Neuron (in vitro differentiated cells): Measurements from ENCODE around the gene PKD2L1.
"Not testable (repeated sequence)": the region's sequence is repeated elsewhere in the genome, so short reads cannot be mapped to it uniquely, and the experiment has no call there.

Experiments
- H2AFZ ChIP-seq: one replicate; pipeline ENCODE4 v1.6.1; 2013; ENCODE audit warnings: low read depth, mild to moderate bottlenecking, inconsistent platforms, low read length, moderate library complexity
- H3K27me3 ChIP-seq: one replicate; pipeline ENCODE4 v1.6.1; 2013; ENCODE audit warnings: low read length; ENCODE audit not compliant: insufficient read depth
- H3K36me3 ChIP-seq: one replicate; pipeline ENCODE4 v1.6.1; 2013; ENCODE audit warnings: low read length; ENCODE audit not compliant: insufficient read depth
- H3K4me1 ChIP-seq: one replicate; pipeline ENCODE4 v1.6.1; 2013; ENCODE audit warnings: low read length; ENCODE audit not compliant: insufficient read depth
- H3K4me3 ChIP-seq: 2 replicates; pipeline ENCODE4 v1.5.1; 2013; ENCODE audit warnings: mild to moderate bottlenecking, low read length, moderate library complexity
- H3K9me3 ChIP-seq: one replicate; pipeline ENCODE4 v1.6.1; 2013; ENCODE audit warnings: low read length

Gene PKD2L1

GRCh38 chr10:100304414-100304813 lies 25.6 kb downstream of the PKD2L1 start:
- peaks cover 16% of the 10 kb centered on the region for H3K4me1 ChIP-seq

GRCh38 chr10:100303724-100304319 lies 26.2 kb downstream of the PKD2L1 start:
- H3K36me3 ChIP-seq = no peaks in the 10 kb centered on the region
- H3K27me3 ChIP-seq = peaks cover 2% of the 10 kb centered on the region
- H2AFZ ChIP-seq = no peak overlapping the region
- H3K9me3 ChIP-seq = no peaks in the 10 kb centered on the region
- no peak overlapping the region for H3K4me3 ChIP-seq
- H3K4me1 ChIP-seq = peaks cover 18% of the 10 kb centered on the region

More at GRCh38 chr10:100304414-100304813, 25.6 kb downstream of the PKD2L1 start:
- no peaks in the 10 kb centered on the region for H3K36me3 ChIP-seq
- peaks cover 2% of the 10 kb centered on the region for H3K27me3 ChIP-seq
- H3K4me3 ChIP-seq = no peak overlapping the region
- no peak overlapping the region for H2AFZ ChIP-seq
- H3K9me3 ChIP-seq = no peaks in the 10 kb centered on the region

- H3K4me3 ChIP-seq, H3K36me3 ChIP-seq, H3K9me3 ChIP-seq, H3K27me3 ChIP-seq, H2AFZ ChIP-seq: not testable (repeated sequence)
- peaks cover 18% of the 10 kb centered on the region for H3K4me1 ChIP-seq
These were observed 28.9 kb downstream of the PKD2L1 start for GRCh38 chr10:100301123-100301522.

- Histone ChIP-seq H3K27me3 (peaks cover 11% of the 10 kb centered on the region), H3K9me3 (peaks cover 5% of the 10 kb centered on the region), H3K4me3 (no peak overlapping the region)
These were observed 32.8 kb downstream of the PKD2L1 start for GRCh38 chr10:100297242-100297641.

GRCh38 chr10:100293066-100293465 lies 37.0 kb downstream of the PKD2L1 start:
- Histone ChIP-seq H3K4me1 (no peaks in the 10 kb centered on the region), H3K9me3 (peaks cover 4% of the 10 kb centered on the region), H3K27me3 (peaks cover 23% of the 10 kb centered on the region)

More at GRCh38 chr10:100297242-100297641, 32.8 kb downstream of the PKD2L1 start:
- peaks cover 18% of the 10 kb centered on the region for H3K4me1 ChIP-seq
- no peak overlapping the region for H2AFZ ChIP-seq
- H3K36me3 ChIP-seq = no peaks in the 10 kb centered on the region

GRCh38 chr10:100292300-100292699 lies 37.7 kb downstream of the PKD2L1 start:
- H3K27me3 ChIP-seq = peaks cover 20% of the 10 kb centered on the region
- not testable (repeated sequence) for H3K9me3 ChIP-seq, H3K36me3 ChIP-seq, H2AFZ ChIP-seq, H3K4me3 ChIP-seq, H3K4me1 ChIP-seq

More at GRCh38 chr10:100293066-100293465, 37.0 kb downstream of the PKD2L1 start:
- no peak overlapping the region for H3K4me3 ChIP-seq
- no peaks in the 10 kb centered on the region for H3K36me3 ChIP-seq
- no peak overlapping the region for H2AFZ ChIP-seq

- Histone ChIP-seq H3K4me3 (no peak overlapping the region), H2AFZ (no peak overlapping the region), H3K9me3 (no peaks in the 10 kb centered on the region), H3K36me3 (no peaks in the 10 kb centered on the region), H3K27me3 (peaks cover 20% of the 10 kb centered on the region), H3K4me1 (peaks cover 3% of the 10 kb centered on the region)
These were observed 38.7 kb downstream of the PKD2L1 start for GRCh38 chr10:100291356-100291755.

GRCh38 chr10:100289641-100290040 lies 40.4 kb downstream of the PKD2L1 start:
- peaks cover 16% of the 10 kb centered on the region for H3K4me1 ChIP-seq
- H3K36me3 ChIP-seq = no peaks in the 10 kb centered on the region
- H3K27me3 ChIP-seq = peaks cover 20% of the 10 kb centered on the region
- H3K9me3 ChIP-seq = no peaks in the 10 kb centered on the region
- H3K4me3 ChIP-seq = no peak overlapping the region
- no peak overlapping the region for H2AFZ ChIP-seq

GRCh38 chr10:100288196-100288595 lies 41.8 kb downstream of the PKD2L1 start:
- H3K27me3 ChIP-seq = peaks cover 20% of the 10 kb centered on the region
- H2AFZ ChIP-seq = no peak overlapping the region
- peaks cover under 1% of the 10 kb centered on the region for H3K36me3 ChIP-seq
- H3K9me3 ChIP-seq = no peaks in the 10 kb centered on the region
- H3K4me3 ChIP-seq = no peak overlapping the region
- peaks cover 16% of the 10 kb centered on the region for H3K4me1 ChIP-seq

- no peak overlapping the region for H3K4me3 ChIP-seq
- H2AFZ ChIP-seq = no peak overlapping the region
- H3K27me3 ChIP-seq = peaks cover 16% of the 10 kb centered on the region
- H3K4me1 ChIP-seq = peaks cover 16% of the 10 kb centered on the region
- no peaks in the 10 kb centered on the region for H3K9me3 ChIP-seq
- peaks cover 5% of the 10 kb centered on the region for H3K36me3 ChIP-seq
These were observed 42.3 kb downstream of the PKD2L1 start for GRCh38 chr10:100287756-100288155.

GRCh38 chr10:100286051-100287033 lies 43.7 kb downstream of the PKD2L1 start, which contains the start of gene BLOC1S2:
Gene BLOC1S2 (minus strand): TSS chr10:100286680. CDS start chr10:100286659, 21 bp downstream.
- H3K27me3 ChIP-seq = peaks cover 9% of the 10 kb centered on the region
- H2AFZ ChIP-seq = peak within 1 kb of the TSS; percentile 33
- peak within 1 kb of the TSS; percentile 64 for H3K4me3 ChIP-seq

GRCh38 chr10:100285326-100285725 lies 44.7 kb downstream of the PKD2L1 start:
- Histone ChIP-seq H2AFZ (peak overlapping the region; percentile 33), H3K4me3 (peak overlapping the region; percentile 64)
- H3K27me3 ChIP-seq = not testable (repeated sequence)

More at GRCh38 chr10:100286051-100287033, 43.7 kb downstream of the PKD2L1 start, which contains the start of gene BLOC1S2:
- Histone ChIP-seq H3K4me1 (peaks cover 16% of the 10 kb centered on the region), H3K9me3 (no peaks in the 10 kb centered on the region), H3K36me3 (peaks cover 17% of the 10 kb centered on the region)

GRCh38 chr10:100282907-100283306 lies 47.1 kb downstream of the PKD2L1 start:
- Histone ChIP-seq H3K4me1 (peaks cover 16% of the 10 kb centered on the region), H3K36me3 (peaks cover 44% of the 10 kb centered on the region), H3K9me3 (no peaks in the 10 kb centered on the region), H3K4me3 (no peak overlapping the region), H3K27me3 (no peaks in the 10 kb centered on the region), H2AFZ (no peak overlapping the region)

More at GRCh38 chr10:100285326-100285725, 44.7 kb downstream of the PKD2L1 start:
- peaks cover 27% of the 10 kb centered on the region for H3K36me3 ChIP-seq
- not testable (repeated sequence) for H3K9me3 ChIP-seq
- peaks cover 16% of the 10 kb centered on the region for H3K4me1 ChIP-seq
